Cardiac fibroblast (primary cell): ENCODE measurements around the gene LTBP1.

Experiments used
- DNase-seq, 2 donors: peaks; one replicate each; pipeline versions ENCODE4 v3.0.0 to v3.0.0-alpha.2; 2010; ENCODE audit warnings: low read depth in 2 of 2
- H3K4me3 ChIP-seq, 2 donors: replicated peaks in 1 of 2; 1 replicate in 1 of 2; 2 replicates in 1 of 2; pipeline ENCODE4 v1.5.1; 2011; ENCODE audit warnings: low read depth in 2 of 2, low read length in 2 of 2, mild to moderate bottlenecking in 2 of 2, moderate library complexity in 1 of 2
- TF ChIP-seq, protein P1 (sequence below): IDR thresholded peaks from one replicate; pipeline ENCODE4 v1.5.1; 2011; ENCODE audit warnings: low read depth, mild to moderate bottlenecking, low read length, inconsistent platforms

The LTBP1 gene

DNA sequence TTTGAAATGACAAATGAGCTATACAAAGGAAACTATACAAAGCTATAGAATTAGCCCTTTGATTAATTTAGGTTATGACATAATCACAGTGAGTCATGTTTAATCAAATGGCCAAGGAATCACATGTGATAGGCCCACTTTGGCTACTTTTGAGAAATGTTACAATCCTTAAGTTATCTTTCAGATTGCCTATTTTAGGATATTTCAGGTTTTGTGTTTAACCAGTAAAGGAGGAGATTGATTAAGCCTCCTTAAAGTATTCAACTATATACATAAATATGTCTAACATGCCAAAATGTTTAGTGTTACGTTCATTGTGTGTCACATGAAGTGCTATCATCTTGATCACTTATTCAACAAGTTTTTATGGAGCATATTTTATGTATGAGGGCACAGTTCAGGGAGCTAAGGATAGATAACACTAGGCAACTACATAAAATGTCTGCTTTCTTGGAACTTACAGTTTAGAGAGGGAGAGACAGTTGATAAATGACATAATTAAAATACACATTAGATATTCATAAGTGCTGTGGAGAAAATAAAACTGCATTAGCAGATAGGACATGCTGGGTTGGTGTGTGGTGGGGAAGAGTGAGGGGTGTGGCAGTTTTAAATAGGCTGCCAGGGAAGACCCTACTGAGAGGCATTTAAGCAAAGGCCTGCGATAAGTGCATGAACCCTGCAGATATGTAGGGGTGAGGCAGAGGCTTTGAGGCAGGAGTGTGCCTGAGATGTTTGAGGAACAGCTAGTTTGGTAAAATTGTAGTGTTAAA is 77.2 kb downstream of the LTBP1 start:
- TF ChIP-seq, protein P1, sequence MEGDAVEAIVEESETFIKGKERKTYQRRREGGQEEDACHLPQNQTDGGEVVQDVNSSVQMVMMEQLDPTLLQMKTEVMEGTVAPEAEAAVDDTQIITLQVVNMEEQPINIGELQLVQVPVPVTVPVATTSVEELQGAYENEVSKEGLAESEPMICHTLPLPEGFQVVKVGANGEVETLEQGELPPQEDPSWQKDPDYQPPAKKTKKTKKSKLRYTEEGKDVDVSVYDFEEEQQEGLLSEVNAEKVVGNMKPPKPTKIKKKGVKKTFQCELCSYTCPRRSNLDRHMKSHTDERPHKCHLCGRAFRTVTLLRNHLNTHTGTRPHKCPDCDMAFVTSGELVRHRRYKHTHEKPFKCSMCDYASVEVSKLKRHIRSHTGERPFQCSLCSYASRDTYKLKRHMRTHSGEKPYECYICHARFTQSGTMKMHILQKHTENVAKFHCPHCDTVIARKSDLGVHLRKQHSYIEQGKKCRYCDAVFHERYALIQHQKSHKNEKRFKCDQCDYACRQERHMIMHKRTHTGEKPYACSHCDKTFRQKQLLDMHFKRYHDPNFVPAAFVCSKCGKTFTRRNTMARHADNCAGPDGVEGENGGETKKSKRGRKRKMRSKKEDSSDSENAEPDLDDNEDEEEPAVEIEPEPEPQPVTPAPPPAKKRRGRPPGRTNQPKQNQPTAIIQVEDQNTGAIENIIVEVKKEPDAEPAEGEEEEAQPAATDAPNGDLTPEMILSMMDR, result no peak
- peak in 1 of 2 donors; percentile 55 for DNase-seq

DNA sequence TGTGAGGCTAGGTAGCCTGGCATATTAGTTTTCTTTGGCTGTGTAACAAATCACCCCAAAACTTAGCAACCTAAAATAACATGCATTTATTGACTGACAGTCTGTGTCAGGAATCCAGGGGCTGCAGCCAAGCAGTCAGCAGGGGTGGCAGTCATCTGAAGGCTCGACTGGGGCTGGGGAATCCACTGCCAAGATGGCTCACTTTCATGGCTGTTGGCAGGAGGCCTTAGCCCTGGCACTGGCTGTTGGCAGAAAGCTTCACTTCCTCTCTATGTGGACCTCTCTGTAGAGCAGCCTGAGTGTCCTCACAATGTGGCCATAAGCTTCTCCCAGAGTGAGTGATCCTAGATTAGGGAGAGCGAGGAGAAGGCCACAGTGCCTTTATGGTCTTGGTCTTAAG is 78.0 kb downstream of the LTBP1 start:
- TF ChIP-seq, protein P1, result no peak
- no peak for DNase-seq
- no peak overlapping the region for H3K4me3 ChIP-seq

More for the DNA sequence above, 77.2 kb downstream of the LTBP1 start:
- H3K4me3 ChIP-seq, result no peak overlapping the region

DNA sequence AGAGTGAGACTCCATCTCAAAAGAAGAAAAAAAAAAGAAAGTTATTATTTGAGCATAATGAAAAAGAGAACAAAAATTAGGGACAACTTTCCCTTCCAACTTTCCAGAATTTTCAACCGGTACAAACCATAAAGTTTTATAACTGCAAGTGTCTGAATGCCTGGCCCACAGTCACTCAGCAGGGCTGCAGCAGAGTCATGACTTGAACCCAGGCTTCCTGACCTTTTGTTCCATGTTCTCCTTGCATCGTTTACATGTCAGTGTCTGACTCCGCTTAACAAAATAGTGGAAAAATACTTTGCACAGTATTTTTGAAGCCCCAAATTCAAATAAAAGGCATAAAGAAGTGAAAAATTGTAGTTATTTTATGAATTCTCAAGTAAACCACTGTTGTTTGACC is 82.7 kb downstream of the LTBP1 start:
- no peak for DNase-seq
- TF ChIP-seq, protein P1, result no peak
- H3K4me3 ChIP-seq, result no peak overlapping the region

DNA sequence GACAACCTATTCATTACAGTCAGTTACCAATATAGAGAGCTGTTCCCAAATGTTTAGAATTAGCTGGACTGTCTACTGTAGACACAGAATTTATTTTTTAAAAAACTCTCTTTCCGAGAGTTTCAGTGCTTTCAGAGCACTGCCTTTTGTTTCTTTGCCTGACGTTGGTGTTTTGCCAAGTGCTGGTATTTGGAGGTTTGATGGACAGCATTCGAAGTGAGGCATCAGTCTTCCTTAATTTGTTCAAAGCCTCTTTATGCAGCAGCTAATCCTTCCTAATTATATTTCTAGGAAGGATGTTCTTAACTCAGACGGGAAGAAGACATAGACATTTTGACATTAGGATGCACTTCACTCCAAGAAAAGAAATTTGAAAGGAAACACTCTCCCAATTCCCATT is 83.2 kb downstream of the LTBP1 start:
- no peak for DNase-seq
- no peak overlapping the region for H3K4me3 ChIP-seq
- TF ChIP-seq, protein P1, result no peak

DNA sequence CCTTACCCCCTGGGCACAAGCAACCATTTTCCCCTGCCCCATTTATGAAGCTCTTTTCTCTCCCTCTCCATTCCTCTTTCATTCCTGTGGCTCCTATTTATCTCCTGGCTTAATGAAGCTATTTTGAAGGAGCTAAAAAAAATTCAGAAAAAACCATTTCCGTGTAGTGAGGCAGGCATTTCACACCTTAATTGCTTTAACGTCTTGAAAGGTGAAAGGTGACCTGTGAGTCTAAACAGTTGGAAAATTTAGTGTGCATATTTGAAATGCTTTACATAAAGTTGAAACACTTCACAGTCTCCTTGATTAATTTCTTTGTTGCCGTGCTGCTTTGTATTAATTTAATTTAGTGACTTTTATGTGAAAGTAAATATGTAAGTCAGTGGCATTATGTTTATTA is 83.6 kb downstream of the LTBP1 start:
- no peak for DNase-seq
- no peak overlapping the region for H3K4me3 ChIP-seq
- TF ChIP-seq, protein P1, result no peak

DNA sequence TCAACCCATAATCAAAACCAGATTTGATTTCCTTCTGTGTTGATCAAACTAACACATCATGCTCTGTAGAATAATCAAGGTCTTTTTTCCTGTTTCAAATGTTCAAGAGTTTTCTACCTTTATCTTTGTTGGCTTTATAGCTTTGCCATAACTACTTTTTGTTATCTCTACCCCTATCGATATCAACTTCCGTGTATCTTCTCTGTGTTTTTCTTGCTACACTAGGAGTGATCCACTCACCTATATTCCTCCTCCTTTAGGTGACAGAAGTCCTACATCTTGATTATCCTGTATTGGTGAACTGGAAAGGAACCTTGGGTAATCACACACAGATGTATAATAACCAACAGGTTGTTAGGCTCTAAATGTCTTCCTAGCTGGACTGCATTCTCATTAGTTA is 85.5 kb downstream of the LTBP1 start:
- TF ChIP-seq, protein P1, result no peak
- no peak overlapping the region for H3K4me3 ChIP-seq

DNA sequence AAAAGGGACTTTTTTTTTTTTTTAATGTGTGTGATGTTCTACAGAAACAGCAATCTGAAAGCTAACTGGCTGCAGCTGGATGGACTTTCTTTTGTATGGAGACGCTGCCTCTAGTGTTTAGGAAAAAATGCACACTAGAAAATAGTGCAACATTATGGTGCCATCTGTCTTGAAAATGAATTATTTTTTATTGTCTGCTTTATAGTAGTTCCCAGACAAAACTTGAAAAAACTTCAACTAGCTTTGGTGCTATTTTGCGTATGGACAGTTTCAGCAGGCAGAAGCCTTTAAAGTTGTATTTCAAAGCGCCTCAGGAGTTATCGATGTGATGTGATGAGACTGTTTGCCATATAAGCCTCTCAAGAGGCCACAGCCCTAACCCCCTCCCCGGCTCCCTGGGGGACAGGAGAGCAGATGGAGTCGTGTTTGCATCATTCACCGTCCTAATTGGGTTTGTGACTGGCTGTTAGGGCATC is 86.9 kb downstream of the LTBP1 start:
- DNase-seq, result peak; percentile 75 to 77
- TF ChIP-seq, protein P1, result peak; percentile 50
- no peak overlapping the region for H3K4me3 ChIP-seq

More for the DNA sequence above, 85.5 kb downstream of the LTBP1 start:
- no peak for DNase-seq
